Esophagus muscularis mucosa (tissue), 4 donors: ENCODE measurements around the gene PID1. TPM values are rescaled to one million over a fixed set of nuclear protein-coding genes. Genes with fewer than 3 reads are reported as not detected.

Experiments used
- DNase-seq: peaks from one replicate; pipeline ENCODE4 v3.0.0-alpha.2; 2017; ENCODE audit errors: extremely low spot score
- H3K27ac ChIP-seq, 4 donors: fragments of 200-600 bp; sonication (generic); replicated peaks in 1 of 4; 1 replicate in 3 of 4; 2 replicates in 1 of 4; pipeline ENCODE4 v1.5.1; 2016 to 2019; ENCODE audit warnings: mild to moderate bottlenecking in 1 of 4
- H3K27me3 ChIP-seq, 4 donors: fragments of 200-600 bp; sonication (generic); one replicate each; pipeline versions ENCODE4 v1.5.1 to v1.6.0; 2016 to 2019
- H3K36me3 ChIP-seq, 4 donors: fragments of 200-600 bp; sonication (generic); one replicate each; pipeline ENCODE4 v1.5.1; 2016 to 2019
- H3K4me1 ChIP-seq, 4 donors: fragments of 200-600 bp; sonication (generic); one replicate each; pipeline ENCODE4 v1.5.1; 2016 to 2019
- H3K4me3 ChIP-seq, 4 donors: fragments of 200-600 bp; sonication (generic); 1 replicate in 2 of 4; 2 replicates in 2 of 4; pipeline ENCODE4 v1.5.1; 2016 to 2019; ENCODE audit warnings: mild to moderate bottlenecking in 4 of 4, moderate library complexity in 1 of 4
- H3K9me3 ChIP-seq, 4 donors: fragments of 200-600 bp; sonication (generic); 1 replicate in 3 of 4; 2 replicates in 1 of 4; pipeline ENCODE4 v1.5.1; 2016 to 2019
- EP300 ChIP-seq: sonication (generic); formaldehyde crosslinking; IDR thresholded peaks from one replicate; pipeline ENCODE4 v1.6.1; 2017; ENCODE audit warnings: antibody characterized with exemption
- POLR2A ChIP-seq: fragments of 450-650 bp; IDR thresholded peaks from one replicate; pipeline ENCODE4 v1.6.1; 2017; ENCODE audit warnings: antibody characterized with exemption, moderate library complexity, mild to moderate bottlenecking, low read depth
- POLR2AphosphoS5 ChIP-seq, 2 donors: sonication (generic); formaldehyde crosslinking; IDR thresholded peaks; one replicate each; pipeline ENCODE4 v1.6.1; 2017; ENCODE audit warnings: antibody characterized with exemption in 2 of 2
- WGBS: methylation state at CpG from one replicate; pipeline ENCODE4 v1.1.5; 2018; 5-methylcytosine and 5-hydroxymethylcytosine counted together
- intact Hi-C: fragments of 100-400 bp; cut with DNase I; formaldehyde crosslinking; loops from one replicate; pipeline ENCODE4 v1.15.1; 2023
- total RNA-seq, 4 donors: library from RNA; depleted of rRNA; stranded (reverse); fragments of >200 nt; gene quantifications; one replicate each; pipeline versions ENCODE4 v1.1.0 to v1.2.1, GENCODE V29; 2016
- TF ChIP-seq, protein P1 (sequence below), 3 experiments: fragments of 200-600 bp in 2 of 3; fragments of 450-650 bp in 1 of 3; sonication (generic) in 2 of 3; IDR thresholded peaks; one replicate each; pipeline ENCODE4 v1.5.1; 2017 to 2019; ENCODE audit warnings: antibody characterized with exemption in 3 of 3, mild to moderate bottlenecking in 2 of 3, moderate library complexity in 1 of 3

Gene PID1
- total RNA-seq, 4 donors from 2014 or later = 48.2 to 68.7 (median 55.4) TPM

GRCh38 chr2:229210641-229211040 is 60.4 kb downstream of the PID1 start:
- no peak for DNase-seq
- intact Hi-C loops = no loop called here
- Histone ChIP-seq H3K4me3 (no peak overlapping the region), H3K4me1 (peaks cover 0 to 5% (median 0%) of the 10 kb centered on the region in 4 donors), H3K27me3 (no peaks in the 10 kb centered on the region), H3K9me3 (peaks cover 0 to 5% (median 0%) of the 10 kb centered on the region in 4 donors), H3K27ac (no peak overlapping the region), H3K36me3 (no peaks in the 10 kb centered on the region)
- 74% methylated on average over 4 of the region's 4 CpGs for WGBS
- no peak for TF ChIP-seq EP300

GRCh38 chr2:229206548-229206947 is 64.5 kb downstream of the PID1 start:
- no peaks in the 10 kb centered on the region for H3K27me3 ChIP-seq
- no peaks in the 10 kb centered on the region for H3K36me3 ChIP-seq
- no peak overlapping the region for H3K27ac ChIP-seq
- intact Hi-C loops = no loop called here
- WGBS = 63% methylated on average over 6 of the region's 6 CpGs
- peaks cover 0 to 5% (median 0%) of the 10 kb centered on the region in 4 donors for H3K9me3 ChIP-seq
- no peak for DNase-seq
- TF ChIP-seq POLR2A (no peak), EP300 (no peak), POLR2AphosphoS5 (IDR thresholded peaks at IDR 0.05) (no peak)
- TF ChIP-seq, protein P1, sequence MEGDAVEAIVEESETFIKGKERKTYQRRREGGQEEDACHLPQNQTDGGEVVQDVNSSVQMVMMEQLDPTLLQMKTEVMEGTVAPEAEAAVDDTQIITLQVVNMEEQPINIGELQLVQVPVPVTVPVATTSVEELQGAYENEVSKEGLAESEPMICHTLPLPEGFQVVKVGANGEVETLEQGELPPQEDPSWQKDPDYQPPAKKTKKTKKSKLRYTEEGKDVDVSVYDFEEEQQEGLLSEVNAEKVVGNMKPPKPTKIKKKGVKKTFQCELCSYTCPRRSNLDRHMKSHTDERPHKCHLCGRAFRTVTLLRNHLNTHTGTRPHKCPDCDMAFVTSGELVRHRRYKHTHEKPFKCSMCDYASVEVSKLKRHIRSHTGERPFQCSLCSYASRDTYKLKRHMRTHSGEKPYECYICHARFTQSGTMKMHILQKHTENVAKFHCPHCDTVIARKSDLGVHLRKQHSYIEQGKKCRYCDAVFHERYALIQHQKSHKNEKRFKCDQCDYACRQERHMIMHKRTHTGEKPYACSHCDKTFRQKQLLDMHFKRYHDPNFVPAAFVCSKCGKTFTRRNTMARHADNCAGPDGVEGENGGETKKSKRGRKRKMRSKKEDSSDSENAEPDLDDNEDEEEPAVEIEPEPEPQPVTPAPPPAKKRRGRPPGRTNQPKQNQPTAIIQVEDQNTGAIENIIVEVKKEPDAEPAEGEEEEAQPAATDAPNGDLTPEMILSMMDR (IDR thresholded peaks at IDR 0.05) = no peak
- H3K4me3 ChIP-seq = no peak overlapping the region
- H3K4me1 ChIP-seq = no peaks in the 10 kb centered on the region

DNA sequence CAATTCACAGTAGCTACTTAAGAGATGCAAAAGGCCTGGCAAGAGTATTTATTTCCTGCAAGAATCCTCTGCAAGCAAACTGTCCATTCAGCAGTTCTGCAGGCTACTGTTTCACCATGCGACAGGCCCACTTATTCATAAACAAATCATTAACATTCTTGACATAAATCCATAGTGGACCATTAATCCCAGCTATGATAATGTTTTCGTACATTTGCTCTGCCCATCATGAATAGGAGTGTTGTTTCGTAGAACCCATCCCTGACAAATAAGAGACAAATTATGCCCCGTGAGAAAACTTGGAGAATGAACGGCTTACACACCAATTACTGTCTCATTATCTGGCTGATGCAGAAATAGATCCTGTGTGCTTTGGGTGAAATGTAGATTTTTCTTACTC is 65.4 kb downstream of the PID1 start:
- Histone ChIP-seq H3K27ac (no peak overlapping the region), H3K4me1 (no peaks in the 10 kb centered on the region), H3K27me3 (no peaks in the 10 kb centered on the region), H3K36me3 (no peaks in the 10 kb centered on the region), H3K9me3 (peaks cover 0 to 5% (median 0%) of the 10 kb centered on the region in 4 donors), H3K4me3 (no peak overlapping the region)
- TF ChIP-seq EP300 (no peak), POLR2A (no peak), POLR2AphosphoS5 (IDR thresholded peaks at IDR 0.05) (no peak)
- TF ChIP-seq, protein P1 (IDR thresholded peaks at IDR 0.05) = no peak
- no peak for DNase-seq
- WGBS = 74% methylated on average over 5 of the region's 5 CpGs
- intact Hi-C loops = no loop called here

GRCh38 chr2:229202646-229203045 is 68.4 kb downstream of the PID1 start:
- H3K4me3 ChIP-seq = no peak overlapping the region
- intact Hi-C loops = no loop called here
- no peak for DNase-seq
- TF ChIP-seq, protein P1 (IDR thresholded peaks at IDR 0.05) = no peak
- no peak for TF ChIP-seq POLR2AphosphoS5 (IDR thresholded peaks at IDR 0.05)
- no peak for TF ChIP-seq POLR2A
- no peak for TF ChIP-seq EP300
- H3K27ac ChIP-seq = no peak overlapping the region
- no peaks in the 10 kb centered on the region for H3K27me3 ChIP-seq
- no peaks in the 10 kb centered on the region for H3K4me1 ChIP-seq
- no peaks in the 10 kb centered on the region for H3K9me3 ChIP-seq
- 89% methylated on average over 1 of the region's 1 CpG for WGBS
- no peaks in the 10 kb centered on the region for H3K36me3 ChIP-seq

- 84% methylated on average over 7 of the region's 7 CpGs for WGBS
- H3K27me3 ChIP-seq = no peaks in the 10 kb centered on the region
- DNase-seq = no peak
- TF ChIP-seq, protein P1 (IDR thresholded peaks at IDR 0.05) = no peak
- no peak for TF ChIP-seq POLR2A
- no peak for TF ChIP-seq EP300
- TF ChIP-seq POLR2AphosphoS5 (IDR thresholded peaks at IDR 0.05) = no peak
- H3K4me1 ChIP-seq = no peaks in the 10 kb centered on the region
- intact Hi-C loops = no loop called here
- H3K4me3 ChIP-seq = no peak overlapping the region
- H3K36me3 ChIP-seq = no peaks in the 10 kb centered on the region
- H3K27ac ChIP-seq = no peak overlapping the region
- no peaks in the 10 kb centered on the region for H3K9me3 ChIP-seq
Measured at GRCh38 chr2:229201521-229201920, 69.6 kb downstream of the PID1 start.
